HepG2 (cell line): ENCODE measurements around the gene TUBGCP6. TPM values are rescaled to one million over a fixed set of nuclear protein-coding genes. Genes with fewer than 3 reads are reported as not detected.

Experiments
- ELF4 ChIP-seq: sonication (generic); formaldehyde crosslinking; IDR thresholded peaks from 2 replicates; pipeline ENCODE4 v1.5.0; 2020; ENCODE audit warnings: missing genetic modification reagents, mild to moderate bottlenecking, moderate library complexity, borderline replicate concordance
- EP300 ChIP-seq, 3 experiments: sonication (generic) in 1 of 3; formaldehyde crosslinking in 1 of 3; IDR thresholded peaks; 2 replicates each; pipeline versions ENCODE4 v1.5.1 to v1.6.1; 2011 to 2020; ENCODE audit warnings: low read depth in 2 of 3, low read length in 2 of 3, borderline replicate concordance in 1 of 3, improper control_type of control experiment in 1 of 3, mild to moderate bottlenecking in 1 of 3, missing genetic modification reagents in 1 of 3, moderate library complexity in 1 of 3
- EZH2 ChIP-seq: conservative IDR thresholded peaks from 2 replicates; pipeline ENCODE4 v1.6.1; 2012; ENCODE audit warnings: mild to moderate bottlenecking, low read depth, low read length, moderate library complexity
- HMG20B ChIP-seq: conservative IDR thresholded peaks from 2 replicates; pipeline ENCODE4 v1.6.1; 2016; ENCODE audit warnings: missing genetic modification reagents, missing compliant biosample characterization
- IRF2 ChIP-seq: IDR thresholded peaks from 2 replicates; pipeline ENCODE4 v1.6.1; 2018; ENCODE audit warnings: missing genetic modification reagents, missing compliant biosample characterization
- KLF12 ChIP-seq: sonication (generic); formaldehyde crosslinking; IDR thresholded peaks from 2 replicates; pipeline ENCODE4 v1.4.0; 2020; ENCODE audit warnings: missing genetic modification reagents, borderline replicate concordance
- NONO ChIP-seq, 2 experiments: fragments of 450-650 bp in 1 of 2; sonication (generic) in 1 of 2; formaldehyde crosslinking in 1 of 2; IDR thresholded peaks in 1 of 2; conservative IDR thresholded peaks in 1 of 2; 2 replicates each; pipeline versions ENCODE4 v1.6.1 to v1.8.0; 2017 to 2022; ENCODE audit warnings: mild to moderate bottlenecking in 1 of 2, missing genetic modification reagents in 1 of 2, moderate library complexity in 1 of 2
- PLRG1 ChIP-seq: fragments of 450-650 bp; conservative IDR thresholded peaks from 2 replicates; pipeline ENCODE4 v1.6.1; 2016
- RBM39 ChIP-seq: fragments of 200-400 bp; formaldehyde crosslinking; IDR thresholded peaks from one replicate; pipeline ENCODE4 v1.6.1; 2018; ENCODE audit warnings: antibody characterized with exemption, mild to moderate bottlenecking, low read depth, low read length; ENCODE audit not compliant: poor library complexity, severe bottlenecking
- RELA ChIP-seq: sonication (generic); formaldehyde crosslinking; IDR thresholded peaks from 2 replicates; pipeline ENCODE4 v1.4.0; 2020; ENCODE audit warnings: missing genetic modification reagents
- REXO4 ChIP-seq: sonication (generic); formaldehyde crosslinking; IDR thresholded peaks from 2 replicates; pipeline ENCODE4 v1.8.0; 2022; ENCODE audit warnings: missing genetic modification reagents, mild to moderate bottlenecking, borderline replicate concordance
- SNAPC4 ChIP-seq: sonication (generic); formaldehyde crosslinking; IDR thresholded peaks from 2 replicates; pipeline ENCODE4 v1.4.0; 2020; ENCODE audit warnings: mild to moderate bottlenecking, missing genetic modification reagents
- SP4 ChIP-seq: sonication (generic); formaldehyde crosslinking; IDR thresholded peaks from 2 replicates; pipeline ENCODE4 v1.8.1; 2023; ENCODE audit warnings: mild to moderate bottlenecking, missing genetic modification reagents
- STAG1 ChIP-seq: sonication (generic); formaldehyde crosslinking; IDR thresholded peaks from 2 replicates; pipeline ENCODE4 v1.4.0; 2020; ENCODE audit warnings: missing genetic modification reagents
- ZBTB25 ChIP-seq: IDR thresholded peaks from 2 replicates; pipeline ENCODE4 v1.6.1; 2018; ENCODE audit warnings: missing genetic modification reagents
- ZMYM2 ChIP-seq: sonication (generic); formaldehyde crosslinking; IDR thresholded peaks from 2 replicates; pipeline ENCODE4 v1.8.0; 2022; ENCODE audit warnings: mild to moderate bottlenecking, missing genetic modification reagents
- ZNF251 ChIP-seq: sonication (generic); formaldehyde crosslinking; IDR thresholded peaks from 2 replicates; pipeline ENCODE4 v1.9.0; 2021; ENCODE audit warnings: mild to moderate bottlenecking, missing genetic modification reagents
- ZNF350 ChIP-seq: sonication (generic); formaldehyde crosslinking; IDR thresholded peaks from 2 replicates; pipeline ENCODE4 v1.4.0; 2020; ENCODE audit warnings: mild to moderate bottlenecking, low read depth, missing genetic modification reagents, borderline replicate concordance
- ZNF547 ChIP-seq: sonication (generic); formaldehyde crosslinking; IDR thresholded peaks from 2 replicates; pipeline ENCODE4 v1.5.1; 2020; ENCODE audit warnings: mild to moderate bottlenecking, missing genetic modification reagents
- ZNF841 ChIP-seq: sonication (generic); formaldehyde crosslinking; IDR thresholded peaks from 2 replicates; pipeline ENCODE4 v1.8.1; 2023; ENCODE audit warnings: missing genetic modification reagents, borderline replicate concordance
- polyA plus RNA-seq, 8 experiments: library from polyadenylated mRNA; depleted of rRNA in 3 of 8; stranded (reverse) in 7 of 8; unstranded in 1 of 8; fragments of >200 nt; fragmentation: Illumina TruSeq in 4 of 8; extraction: Trizol in 4 of 8; gene quantifications; 2 replicates each; pipeline versions ENCODE4 v1.2.1 to v1.2.3, GENCODE V29; 2011 to 2016; ENCODE audit warnings: low read depth in 4 of 8, missing spikeins in 1 of 8, mixed read lengths in 1 of 8; ENCODE audit not compliant: insufficient read depth in 1 of 8
- total RNA-seq, 5 experiments: library from RNA; depleted of rRNA; stranded (reverse); fragments of >200 nt; fragmentation: Illumina TruSeq; extraction: Trizol; gene quantifications; 2 replicates each; pipeline ENCODE4 v1.2.3, GENCODE V29; 2016; ENCODE audit warnings: low read depth in 1 of 5
- TF ChIP-seq, protein P1 (sequence below): sonication (generic); formaldehyde crosslinking; IDR thresholded peaks from 2 replicates; pipeline ENCODE4 v1.8.0; 2022; ENCODE audit warnings: mild to moderate bottlenecking, missing genetic modification reagents, moderate library complexity
- TF ChIP-seq, protein P2 (sequence below): sonication (generic); formaldehyde crosslinking; IDR thresholded peaks from 2 replicates; pipeline ENCODE4 v1.4.0; 2020; ENCODE audit warnings: missing genetic modification reagents

The TUBGCP6 gene
- total and polyA plus RNA-seq, 2 of the 13 experiments (the other 11 are each of a cell fraction or from before 2014, with no cell fraction given) = 14.6 to 15.7 TPM

- TF ChIP-seq ZNF547 (CRISPR knock-in tag) (no peak), RELA (CRISPR knock-in tag) (no peak), RBM39 (no peak), STAG1 (CRISPR knock-in tag) (peak; percentile 21), ZNF251 (CRISPR knock-in tag) (no peak), HMG20B (CRISPR knock-in tag) (no peak), ZNF350 (no peak), ELF4 (CRISPR knock-in tag) (no peak), ZMYM2 (no peak), KLF12 (CRISPR knock-in tag) (no peak), PLRG1 (no peak), EZH2 (no peak), IRF2 (CRISPR knock-in tag) (no peak), SNAPC4 (CRISPR knock-in tag) (no peak), NONO (IDR thresholded peaks at IDR 0.05) (no peak), NONO (CRISPR knock-in tag; conservative IDR thresholded peaks at IDR 0.05) (no peak), ZBTB25 (CRISPR knock-in tag) (no peak), REXO4 (CRISPR knock-in tag) (no peak), EP300 (IDR thresholded peaks at IDR 0.05; ENCODE audit: low read depth in 2 of 2, low read length in 2 of 2) (no peak), EP300 (CRISPR knock-in tag; IDR thresholded peaks at IDR 0.05; ENCODE audit: borderline replicate concordance) (no peak), ZNF841 (CRISPR knock-in tag) (no peak), SP4 (CRISPR knock-in tag) (no peak)
- TF ChIP-seq, protein P1, sequence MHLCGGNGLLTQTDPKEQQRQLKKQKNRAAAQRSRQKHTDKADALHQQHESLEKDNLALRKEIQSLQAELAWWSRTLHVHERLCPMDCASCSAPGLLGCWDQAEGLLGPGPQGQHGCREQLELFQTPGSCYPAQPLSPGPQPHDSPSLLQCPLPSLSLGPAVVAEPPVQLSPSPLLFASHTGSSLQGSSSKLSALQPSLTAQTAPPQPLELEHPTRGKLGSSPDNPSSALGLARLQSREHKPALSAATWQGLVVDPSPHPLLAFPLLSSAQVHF (CRISPR knock-in tag) = no peak
- TF ChIP-seq, protein P2, sequence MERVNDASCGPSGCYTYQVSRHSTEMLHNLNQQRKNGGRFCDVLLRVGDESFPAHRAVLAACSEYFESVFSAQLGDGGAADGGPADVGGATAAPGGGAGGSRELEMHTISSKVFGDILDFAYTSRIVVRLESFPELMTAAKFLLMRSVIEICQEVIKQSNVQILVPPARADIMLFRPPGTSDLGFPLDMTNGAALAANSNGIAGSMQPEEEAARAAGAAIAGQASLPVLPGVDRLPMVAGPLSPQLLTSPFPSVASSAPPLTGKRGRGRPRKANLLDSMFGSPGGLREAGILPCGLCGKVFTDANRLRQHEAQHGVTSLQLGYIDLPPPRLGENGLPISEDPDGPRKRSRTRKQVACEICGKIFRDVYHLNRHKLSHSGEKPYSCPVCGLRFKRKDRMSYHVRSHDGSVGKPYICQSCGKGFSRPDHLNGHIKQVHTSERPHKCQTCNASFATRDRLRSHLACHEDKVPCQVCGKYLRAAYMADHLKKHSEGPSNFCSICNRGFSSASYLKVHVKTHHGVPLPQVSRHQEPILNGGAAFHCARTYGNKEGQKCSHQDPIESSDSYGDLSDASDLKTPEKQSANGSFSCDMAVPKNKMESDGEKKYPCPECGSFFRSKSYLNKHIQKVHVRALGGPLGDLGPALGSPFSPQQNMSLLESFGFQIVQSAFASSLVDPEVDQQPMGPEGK (CRISPR knock-in tag) = peak; percentile 32; the same call in 1 of the 2 replicates
These were observed 29.5 kb upstream of the TUBGCP6 start (continued) for GRCh38 chr22:50274311-50274710.
